CD4-positive, CD25-positive, alpha-beta regulatory T cell (primary cell): ENCODE results near the gene TP73. TPM values are rescaled to one million over a fixed set of nuclear protein-coding genes. Genes with fewer than 3 reads are reported as not detected.
"Not testable (repeated sequence)": the region's sequence is repeated elsewhere in the genome, so short reads cannot be mapped to it uniquely, and the experiment has no call there.

Experiments
- ATAC-seq, 2 donors: fragments of 150-1000 bp; cut with Tn5 transposase; one replicate each; pipeline ENCODE4 v1.10.0; 2021; ENCODE audit warnings: low read depth in 2 of 2, moderate number of reproducible peaks in 2 of 2, moderate library complexity in 1 of 2
- DNase-seq, 3 donors: peaks; one replicate each; pipeline versions ENCODE4 v3.0.0 to v3.0.0-alpha.2; 2012 to 2022; ENCODE audit warnings: mixed read lengths in 1 of 3
- H3K27ac ChIP-seq: one replicate; pipeline ENCODE4 v1.7.0; 2013; ENCODE audit warnings: mild to moderate bottlenecking, low read length; ENCODE audit not compliant: insufficient read depth, poor library complexity, severe bottlenecking
- H3K27me3 ChIP-seq: one replicate; pipeline ENCODE4 v1.7.0; 2013; ENCODE audit warnings: low read length; ENCODE audit not compliant: control insufficient read depth, insufficient read depth
- H3K36me3 ChIP-seq: one replicate; pipeline ENCODE4 v1.7.0; 2013; ENCODE audit warnings: mild to moderate bottlenecking, low read length, moderate library complexity; ENCODE audit not compliant: control insufficient read depth, insufficient read depth
- H3K4me1 ChIP-seq: 2 replicates; pipeline ENCODE4 v1.7.0; 2013; ENCODE audit warnings: mild to moderate bottlenecking, low read length; ENCODE audit not compliant: insufficient read depth, control insufficient read depth, poor library complexity, severe bottlenecking
- H3K4me3 ChIP-seq: one replicate; pipeline ENCODE4 v1.7.0; 2013; ENCODE audit warnings: low read depth, mild to moderate bottlenecking, low read length, moderate library complexity
- H3K9me3 ChIP-seq, 2 experiments: 1 replicate in 1 of 2; 2 replicates in 1 of 2; pipeline ENCODE4 v1.7.0; 2013; ENCODE audit warnings: low read length in 2 of 2, mild to moderate bottlenecking in 1 of 2, moderate library complexity in 1 of 2; ENCODE audit not compliant: control insufficient read depth in 2 of 2
- H3K27ac Mint-ChIP-seq, 3 donors: one replicate each; pipeline ENCODE4 v1.8.0; 2020 to 2022; ENCODE audit warnings: mild to moderate bottlenecking in 3 of 3, mixed read lengths in 3 of 3, moderate library complexity in 2 of 3
- H3K27me3 Mint-ChIP-seq: one replicate; pipeline ENCODE4 v1.8.0; 2022; ENCODE audit warnings: mild to moderate bottlenecking, mixed read lengths
- H3K36me3 Mint-ChIP-seq: one replicate; pipeline ENCODE4 v1.8.0; 2020; ENCODE audit warnings: mixed read lengths
- H3K4me1 Mint-ChIP-seq, 4 donors: one replicate each; pipeline ENCODE4 v1.8.0; 2020 to 2022; ENCODE audit warnings: mixed read lengths in 4 of 4, mild to moderate bottlenecking in 1 of 4
- H3K4me3 Mint-ChIP-seq, 4 donors: one replicate each; pipeline ENCODE4 v1.8.0; 2020 to 2022; ENCODE audit warnings: mild to moderate bottlenecking in 4 of 4, mixed read lengths in 4 of 4, moderate library complexity in 3 of 4
- H3K9me3 Mint-ChIP-seq, 7 donors: one replicate each; pipeline ENCODE4 v1.8.0; 2020 to 2022; ENCODE audit warnings: mixed read lengths in 7 of 7, mild to moderate bottlenecking in 3 of 7, moderate library complexity in 2 of 7
- polyA plus RNA-seq, 4 donors: library from polyadenylated mRNA; unstranded; fragments of 300-500 nt; fragmentation: Illumina TruSeq; gene quantifications; one replicate each; pipeline ENCODE4 v1.2.3, GENCODE V29; 2021
- total RNA-seq: library from RNA; stranded (reverse); gene quantifications from one replicate; pipeline ENCODE4 v1.2.3, GENCODE V29; 2022

TP73 gene
- total and polyA plus RNA-seq, 5 donors from 2014 or later = 0.08 to 0.12 TPM; not detected in 3

DNA sequence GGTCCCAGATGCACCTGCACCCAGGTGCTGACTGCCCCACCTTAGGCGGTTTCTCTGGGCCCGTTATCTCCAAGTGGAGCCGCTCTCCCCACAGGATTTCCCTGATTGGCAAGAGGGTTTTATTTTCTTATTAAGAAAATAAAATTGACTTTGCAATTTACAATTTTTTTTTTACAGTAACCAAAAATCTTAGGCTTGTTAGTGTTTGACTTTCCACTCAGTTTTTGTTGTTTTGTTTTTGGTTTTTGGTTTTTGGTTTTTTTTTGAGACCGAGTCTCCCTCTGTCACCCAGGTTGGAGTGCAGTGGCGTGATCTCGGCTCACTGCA is 95.2 kb downstream of the TP73 start:
- Mint-ChIP-seq H3K27ac (peak overlapping the region; percentile 56 to 84 (median 69)), H3K27me3 (peaks cover 13% of the 10 kb centered on the region), H3K9me3 (no peaks in the 10 kb centered on the region), H3K36me3 (peaks cover 9% of the 10 kb centered on the region), H3K4me1 (peaks cover 5 to 43% (median 17%) of the 10 kb centered on the region in 4 donors), H3K4me3 (peak overlapping the region; percentile 52 to 86 (median 80))
- no peaks in the 10 kb centered on the region for H3K27me3 ChIP-seq
- peak overlapping the region; percentile 67 for H3K4me3 ChIP-seq
- ATAC-seq = no peak
- no peak for DNase-seq
- no peaks in the 10 kb centered on the region for H3K9me3 ChIP-seq
- no peak overlapping the region for H3K27ac ChIP-seq
- peaks cover 5% of the 10 kb centered on the region for H3K36me3 ChIP-seq
- peaks cover 18% of the 10 kb centered on the region for H3K4me1 ChIP-seq

DNA sequence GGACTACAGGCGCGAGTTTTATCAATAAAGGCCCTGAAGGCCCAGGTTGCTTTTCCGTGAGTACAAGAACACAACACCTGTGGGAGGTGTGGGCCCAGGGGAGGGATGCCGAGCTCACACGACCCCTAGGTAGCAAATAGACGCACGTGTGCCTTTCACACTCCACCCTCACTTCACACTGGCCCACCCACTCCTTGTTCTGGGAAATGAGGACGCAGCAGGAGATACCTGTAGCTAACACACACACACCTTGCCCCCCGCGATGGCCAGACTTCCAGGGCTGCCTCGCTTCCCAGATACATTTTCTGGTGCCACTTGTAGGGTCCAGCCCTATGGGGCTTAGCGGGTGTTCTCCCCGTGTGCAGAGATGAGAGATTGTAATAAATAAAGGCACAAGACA is 95.6 kb downstream of the TP73 start:
- Mint-ChIP-seq H3K9me3 (no peaks in the 10 kb centered on the region), H3K27ac (peak overlapping the region; percentile 56 to 84 (median 69)), H3K36me3 (peaks cover 6% of the 10 kb centered on the region), H3K4me1 (peaks cover 5 to 43% (median 17%) of the 10 kb centered on the region in 4 donors), H3K27me3 (peaks cover 13% of the 10 kb centered on the region), H3K4me3 (peak overlapping the region; percentile 66 to 86 (median 80))
- Histone ChIP-seq H3K27me3 (no peaks in the 10 kb centered on the region), H3K4me3 (peak overlapping the region; percentile 67), H3K27ac (no peak overlapping the region), H3K9me3 (no peaks in the 10 kb centered on the region), H3K36me3 (peaks cover under 1% of the 10 kb centered on the region), H3K4me1 (peaks cover 18% of the 10 kb centered on the region)
- ATAC-seq (no peak), DNase-seq (no peak)

DNA sequence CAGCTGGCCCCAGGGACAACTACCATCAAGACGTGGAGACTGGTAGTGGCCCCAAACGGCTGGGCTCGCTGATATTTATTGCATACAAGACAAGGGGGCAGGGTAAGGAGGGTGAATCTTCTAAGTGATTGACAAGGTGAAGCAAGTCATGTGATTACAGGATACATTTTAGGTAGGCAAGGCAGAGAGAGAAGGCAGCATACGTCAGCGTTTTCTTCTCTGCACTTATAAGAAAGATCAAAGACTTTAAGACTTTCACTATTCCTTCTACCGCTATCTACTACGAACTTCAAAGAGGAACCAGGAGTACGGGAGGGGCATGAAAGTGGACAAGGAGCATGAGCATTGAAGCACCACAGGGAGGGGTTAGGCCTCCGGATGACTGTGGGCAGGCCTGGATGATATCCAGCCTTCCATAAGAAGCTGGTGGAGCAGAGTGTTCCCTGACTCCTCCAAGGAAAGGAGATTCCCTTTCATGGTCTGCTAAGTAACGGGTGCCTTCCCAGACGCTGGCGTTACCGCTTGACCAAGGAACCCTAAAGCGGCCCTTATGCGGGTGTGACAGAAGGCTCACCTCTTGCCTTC is 96.1 kb downstream of the TP73 start:
- Mint-ChIP-seq H3K4me3 (peak overlapping the region; percentile 66 to 86 (median 80)), H3K27ac (peak overlapping the region in 1 of 3 donors; percentile 84), H3K4me1 (peaks cover 5 to 39% (median 17%) of the 10 kb centered on the region in 4 donors), H3K27me3 (peaks cover 13% of the 10 kb centered on the region)
- not testable (repeated sequence) for H3K9me3 ChIP-seq, H3K36me3 ChIP-seq, H3K36me3 Mint-ChIP-seq, H3K4me3 ChIP-seq, H3K9me3 Mint-ChIP-seq, ATAC-seq, H3K27ac ChIP-seq, H3K27me3 ChIP-seq, DNase-seq
- peaks cover 18% of the 10 kb centered on the region for H3K4me1 ChIP-seq

DNA sequence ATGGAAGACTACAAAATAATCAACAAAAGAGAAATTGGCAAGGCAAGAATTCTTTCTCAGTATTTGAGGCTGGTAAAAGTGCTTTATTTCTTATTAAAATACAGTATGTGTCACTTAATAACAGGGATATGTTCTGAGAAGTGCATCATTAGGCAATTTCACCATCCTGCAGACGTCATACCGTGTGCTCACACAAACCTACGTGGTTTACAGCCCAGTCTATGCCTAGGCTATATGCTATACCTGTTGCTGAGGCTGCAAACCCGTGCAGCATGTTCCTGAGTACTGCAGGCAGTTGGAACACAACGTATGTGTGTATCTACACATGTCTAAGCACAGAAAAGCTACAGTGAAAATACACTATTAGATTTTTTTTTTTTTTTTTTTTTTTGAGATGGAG is 97.2 kb downstream of the TP73 start:
- no peak overlapping the region for H3K27ac Mint-ChIP-seq
- Histone ChIP-seq H3K36me3 (no peaks in the 10 kb centered on the region), H3K27me3 (no peaks in the 10 kb centered on the region), H3K4me3 (no peak overlapping the region), H3K27ac (no peak overlapping the region), H3K4me1 (peaks cover 18% of the 10 kb centered on the region), H3K9me3 (no peaks in the 10 kb centered on the region)
- ATAC-seq (no peak), DNase-seq (no peak)
- no peaks in the 10 kb centered on the region for H3K9me3 Mint-ChIP-seq
- H3K36me3 Mint-ChIP-seq = no peaks in the 10 kb centered on the region
- peaks cover 13% of the 10 kb centered on the region for H3K27me3 Mint-ChIP-seq
- no peak overlapping the region for H3K4me3 Mint-ChIP-seq
- H3K4me1 Mint-ChIP-seq = peaks cover 5 to 33% (median 17%) of the 10 kb centered on the region in 4 donors

DNA sequence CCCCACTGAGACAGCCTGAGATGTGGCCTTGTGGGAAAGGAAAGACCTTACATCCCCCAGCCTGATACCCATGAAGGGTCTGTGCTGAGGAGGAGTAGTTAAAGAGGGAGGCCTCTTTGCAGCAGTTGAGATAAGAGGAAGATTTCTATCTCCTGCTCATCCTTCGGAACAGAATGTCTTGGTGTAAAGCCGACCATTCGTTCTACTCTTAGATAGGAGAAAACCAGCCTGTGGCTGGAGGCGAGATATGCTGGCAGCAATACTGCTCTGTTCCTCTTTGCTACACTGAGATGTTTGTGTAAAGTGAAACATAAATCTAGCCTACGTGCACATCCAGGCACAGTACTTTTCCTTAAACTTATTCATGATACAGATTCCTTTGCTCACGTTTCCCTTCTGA is 98.4 kb downstream of the TP73 start:
- Mint-ChIP-seq H3K9me3 (no peaks in the 10 kb centered on the region), H3K4me1 (peaks cover 3 to 21% (median 10%) of the 10 kb centered on the region in 4 donors), H3K36me3 (no peaks in the 10 kb centered on the region), H3K27ac (no peak overlapping the region), H3K27me3 (peaks cover 13% of the 10 kb centered on the region), H3K4me3 (peak overlapping the region in 1 of 4 donors; percentile 43)
- H3K36me3 ChIP-seq = no peaks in the 10 kb centered on the region
- no peaks in the 10 kb centered on the region for H3K27me3 ChIP-seq
- H3K4me3 ChIP-seq = no peak overlapping the region
- no peaks in the 10 kb centered on the region for H3K9me3 ChIP-seq
- DNase-seq (no peak), ATAC-seq (no peak)
- peaks cover 18% of the 10 kb centered on the region for H3K4me1 ChIP-seq
- no peak overlapping the region for H3K27ac ChIP-seq

DNA sequence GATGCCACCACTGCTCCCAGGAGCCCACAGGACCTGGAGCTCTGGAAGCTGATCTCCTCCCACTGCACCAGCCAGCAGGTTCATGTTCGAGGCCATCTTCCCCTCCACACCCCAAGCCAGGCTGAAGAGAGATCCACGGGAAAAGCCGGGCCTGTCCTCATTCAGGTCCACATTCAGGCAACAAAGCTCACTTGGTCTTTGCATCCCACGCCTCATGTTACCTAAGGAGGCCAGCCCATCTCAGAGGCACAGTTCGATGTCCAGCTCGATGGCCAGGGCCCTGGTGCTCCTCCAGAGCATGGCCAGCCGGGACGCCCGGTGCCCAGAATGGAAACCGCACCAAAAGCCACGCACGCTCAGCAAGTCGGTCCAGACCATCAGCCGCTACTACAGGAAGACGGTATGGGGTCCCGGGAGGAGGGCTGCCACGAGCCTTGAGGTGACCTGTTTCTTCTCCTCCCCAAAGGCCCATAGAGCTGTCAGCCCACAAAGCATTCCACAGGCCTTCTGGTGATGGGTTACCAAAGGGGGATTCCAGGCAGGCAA is 100.2 kb downstream of the TP73 start, which contains the start of gene CCDC27:
CCDC27 (plus strand) TSS at position 51 of the 546 bp plus-strand sequence; CDS start at position 83, 32 bp downstream.
- H3K4me3 ChIP-seq = no peak within 1 kb of the TSS
- Mint-ChIP-seq H3K4me3 (no peak within 1 kb of the TSS), H3K9me3 (peaks cover 0 to 1% (median 0%) of the 10 kb centered on the region in 7 donors), H3K4me1 (peaks cover 0 to 10% (median 4%) of the 10 kb centered on the region in 4 donors), H3K27ac (no peak within 1 kb of the TSS), H3K36me3 (no peaks in the 10 kb centered on the region), H3K27me3 (peaks cover 13% of the 10 kb centered on the region)
- DNase-seq (no peak), ATAC-seq (no peak)
- H3K27me3 ChIP-seq = no peaks in the 10 kb centered on the region
- H3K9me3 ChIP-seq = no peaks in the 10 kb centered on the region
- H3K36me3 ChIP-seq = no peaks in the 10 kb centered on the region
- H3K4me1 ChIP-seq = peaks cover 7% of the 10 kb centered on the region
- no peak within 1 kb of the TSS for H3K27ac ChIP-seq

DNA sequence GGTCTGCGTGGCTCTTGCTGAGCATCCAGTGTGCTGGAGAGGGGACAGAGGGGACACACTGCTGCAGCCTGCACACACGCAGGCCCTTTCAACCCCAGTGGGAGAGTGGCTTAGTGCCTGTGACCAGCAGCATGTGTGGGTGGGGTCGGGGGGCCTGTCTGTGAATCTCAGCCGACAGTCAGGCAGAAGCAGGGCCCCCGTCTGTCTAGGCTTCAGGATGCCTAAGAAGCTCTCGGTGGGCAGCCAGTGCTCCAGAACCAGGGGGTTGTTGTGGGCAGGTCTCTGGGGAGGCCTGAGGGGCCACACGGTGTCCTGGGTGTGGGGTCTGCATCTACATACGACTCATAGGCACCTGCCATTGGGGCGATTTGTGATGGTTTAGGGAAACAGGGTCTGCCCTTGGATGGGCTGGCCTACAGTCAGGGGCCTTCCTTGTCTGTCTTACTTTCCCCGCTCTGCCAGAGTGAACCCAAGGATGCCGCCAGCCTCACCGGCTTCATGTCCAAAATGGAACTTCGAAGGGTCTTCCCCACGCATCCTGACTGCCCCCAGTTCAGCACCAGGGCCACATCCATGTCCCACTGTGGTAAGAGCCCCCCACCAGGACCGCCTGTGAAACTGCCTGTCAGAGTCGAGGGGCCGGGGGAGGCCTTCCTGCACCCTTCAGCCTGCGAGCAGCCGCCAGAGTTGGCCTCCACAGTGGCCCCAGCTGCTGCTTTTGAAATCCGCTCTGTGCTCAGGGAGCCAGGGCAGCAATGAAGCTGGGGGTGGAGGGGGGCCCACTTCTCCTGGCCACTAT is 101.5 kb downstream of the TP73 start:
- no peaks in the 10 kb centered on the region for H3K4me1 ChIP-seq
- H3K27ac ChIP-seq = no peak overlapping the region
- Mint-ChIP-seq H3K4me1 (no peaks in the 10 kb centered on the region), H3K9me3 (peaks cover 0 to 1% (median 0%) of the 10 kb centered on the region in 7 donors), H3K27me3 (peaks cover 10% of the 10 kb centered on the region), H3K4me3 (peak overlapping the region in 1 of 4 donors; percentile 15), H3K27ac (no peak overlapping the region), H3K36me3 (no peaks in the 10 kb centered on the region)
- DNase-seq (no peak), ATAC-seq (no peak)
- H3K36me3 ChIP-seq = no peaks in the 10 kb centered on the region
- no peak overlapping the region for H3K4me3 ChIP-seq
- no peaks in the 10 kb centered on the region for H3K27me3 ChIP-seq
- no peaks in the 10 kb centered on the region for H3K9me3 ChIP-seq
